Activated CD8-positive, alpha-beta memory T cell treated with anti-CD3 and anti-CD28 coated beads for 36 hours (primary cell): ENCODE data around the gene IRF2BP2. TPM values are rescaled to one million over a fixed set of nuclear protein-coding genes. Genes with fewer than 3 reads are reported as not detected.

Experiments used
- CTCF ChIA-PET: fragments of 350-600 bp; sonication (Branson Sonifier 250); formaldehyde crosslinking; loops from one replicate; lab custom pipeline; 2021; ENCODE audit warnings: antibody characterized with exemption; lab: Charles Lee
- POLR2A ChIA-PET: fragments of 350-600 bp; sonication (Branson Sonifier 250); formaldehyde crosslinking; loops from one replicate; lab custom pipeline; 2021; ENCODE audit warnings: antibody characterized with exemption; lab: Charles Lee
- total RNA-seq, 2 experiments: library from RNA; stranded (reverse); gene quantifications; one replicate each; pipeline ENCODE4 v1.2.3, GENCODE V29; 2021

Gene IRF2BP2
- total RNA-seq, 2 experiments from 2014 or later = 87.4 to 90.5 TPM

- ChIA-PET POLR2A (no interaction called here), CTCF (no interaction called here)
These were observed 31.2 kb downstream of the IRF2BP2 start for GRCh38 chr1:234578735-234579134.

GRCh38 chr1:234578087-234578486, 31.9 kb downstream of the IRF2BP2 start:
- CTCF ChIA-PET = no interaction called here
- POLR2A ChIA-PET = no interaction called here

GRCh38 chr1:234573711-234574299, 36.2 kb downstream of the IRF2BP2 start:
- POLR2A ChIA-PET = no interaction called here
- CTCF ChIA-PET = no interaction called here

GRCh38 chr1:234572966-234573365, 37.0 kb downstream of the IRF2BP2 start:
- POLR2A ChIA-PET = no interaction called here
- CTCF ChIA-PET = no interaction called here

- ChIA-PET POLR2A (no interaction called here), CTCF (no interaction called here)
These were observed 38.3 kb downstream of the IRF2BP2 start for GRCh38 chr1:234571702-234572101.

- ChIA-PET POLR2A (no interaction called here), CTCF (no interaction called here)
These were observed 39.5 kb downstream of the IRF2BP2 start for GRCh38 chr1:234570329-234571120.

GRCh38 chr1:234568345-234568744, 41.6 kb downstream of the IRF2BP2 start:
- ChIA-PET POLR2A (interaction anchor here (0.5 kb wide), 1 partner anchor 900 kb away, joined by 8 read pairs; no protein-coding TSS in a partner anchor), CTCF (no interaction called here)

- ChIA-PET CTCF (no interaction called here), POLR2A (no interaction called here)
These were observed 44.8 kb downstream of the IRF2BP2 start for GRCh38 chr1:234565132-234565531.

GRCh38 chr1:234564035-234565029, 45.6 kb downstream of the IRF2BP2 start:
- ChIA-PET CTCF (no interaction called here), POLR2A (no interaction called here)

GRCh38 chr1:234562334-234562733, 47.6 kb downstream of the IRF2BP2 start:
- ChIA-PET CTCF (no interaction called here), POLR2A (no interaction called here)

- ChIA-PET CTCF (no interaction called here), POLR2A (interaction anchor here (0.7 kb wide), 1 partner anchor 398 kb away, joined by 4 read pairs; no protein-coding TSS in a partner anchor)
These were observed 48.7 kb downstream of the IRF2BP2 start for GRCh38 chr1:234561319-234561718.

GRCh38 chr1:234559902-234560676, 49.9 kb downstream of the IRF2BP2 start:
- POLR2A ChIA-PET = no interaction called here
- CTCF ChIA-PET = no interaction called here

- ChIA-PET POLR2A (no interaction called here), CTCF (no interaction called here)
These were observed 50.7 kb downstream of the IRF2BP2 start for GRCh38 chr1:234559152-234559901.

GRCh38 chr1:234558330-234558836, 51.6 kb downstream of the IRF2BP2 start:
- ChIA-PET CTCF (no interaction called here), POLR2A (no interaction called here)

- POLR2A ChIA-PET = no interaction called here
These were observed 53.6 kb downstream of the IRF2BP2 start for GRCh38 chr1:234556245-234556943.

GRCh38 chr1:234555390-234556024, 54.5 kb downstream of the IRF2BP2 start:
- POLR2A ChIA-PET = no interaction called here
- CTCF ChIA-PET = no interaction called here

More at GRCh38 chr1:234556245-234556943, 53.6 kb downstream of the IRF2BP2 start:
- CTCF ChIA-PET = no interaction called here

GRCh38 chr1:234554698-234555311, 55.2 kb downstream of the IRF2BP2 start:
- ChIA-PET CTCF (no interaction called here), POLR2A (no interaction called here)
